IMR-90 (cell line): ENCODE measurements around the gene VIPR2. TPM values are rescaled to one million over a fixed set of nuclear protein-coding genes. Genes with fewer than 3 reads are reported as not detected.

ENCODE experiments used
- ATAC-seq: fragments of 200-7000 bp; cut with Tn5 transposase; 2 replicates; pipeline ENCODE4 v1.9.1; 2020; ENCODE audit warnings: low read depth, mild to moderate bottlenecking, moderate library complexity
- BruUV-seq: library from RNA; stranded (reverse); fragments of 400-500 nt; replicated peaks from 2 replicates; lab custom pipeline; 2021; lab: Mats Ljungman, UMichigan
- CTCF ChIA-PET: fragments of 300-600 bp; formaldehyde crosslinking; extraction: SDS; loops from one replicate; lab custom pipeline; 2021; ENCODE audit warnings: antibody characterized with exemption; lab: Yijun Ruan, JAX
- POLR2A ChIA-PET: fragments of 300-600 bp; sonication (Branson Sonifier 250); formaldehyde crosslinking; loops from one replicate; lab custom pipeline; 2022; ENCODE audit warnings: antibody characterized with exemption; ENCODE audit not compliant: unreplicated experiment; lab: Charles Lee
- DNase-seq: peaks from one replicate; pipeline ENCODE4 v3.0.0; 2013
- H2AFZ ChIP-seq: replicated peaks from 2 replicates; pipeline ENCODE3; 2013; ENCODE audit warnings: low read length, mild to moderate bottlenecking; ENCODE audit not compliant: poor library complexity
- H2AK5ac ChIP-seq: 2 replicates; pipeline ENCODE4 v1.6.1; 2013; ENCODE audit warnings: low read depth, low read length, inconsistent platforms
- H2AK9ac ChIP-seq: replicated peaks from 2 replicates; pipeline ENCODE3; 2013; ENCODE audit warnings: mild to moderate bottlenecking, low read depth, low read length, moderate library complexity; ENCODE audit not compliant: poor library complexity
- H2BK120ac ChIP-seq: 2 replicates; pipeline ENCODE4 v1.6.1; 2013; ENCODE audit warnings: low read depth, low read length, inconsistent platforms
- H2BK15ac ChIP-seq: 3 replicates; pipeline ENCODE4 v1.6.1; 2013; ENCODE audit warnings: low read depth, low read length, inconsistent platforms
- H2BK20ac ChIP-seq: 2 replicates; pipeline ENCODE4 v1.6.1; 2013; ENCODE audit warnings: low read depth, mild to moderate bottlenecking, inconsistent platforms, low read length, moderate library complexity
- H2BK5ac ChIP-seq: 2 replicates; pipeline ENCODE4 v1.6.1; 2013; ENCODE audit warnings: mild to moderate bottlenecking, low read depth, low read length, inconsistent platforms; ENCODE audit not compliant: poor library complexity, severe bottlenecking
- H3K14ac ChIP-seq: replicated peaks from 2 replicates; pipeline ENCODE4 v1.6.1; 2013; ENCODE audit warnings: low read depth, low read length, inconsistent platforms
- H3K18ac ChIP-seq: 2 replicates; pipeline ENCODE4 v1.6.1; 2013; ENCODE audit warnings: low read depth, low read length, control low read depth
- H3K23ac ChIP-seq: 2 replicates; pipeline ENCODE4 v1.6.1; 2013; ENCODE audit warnings: low read depth, low read length, inconsistent platforms
- H3K27ac ChIP-seq: 2 replicates; pipeline ENCODE4 v1.5.1; 2013; ENCODE audit warnings: mild to moderate bottlenecking, control low read depth, low read length; ENCODE audit not compliant: insufficient read depth
- H3K27me3 ChIP-seq: 2 replicates; pipeline ENCODE4 v1.6.1; 2013; ENCODE audit warnings: low read length; ENCODE audit not compliant: control insufficient read depth, insufficient read depth
- H3K36me3 ChIP-seq: 2 replicates; pipeline ENCODE4 v1.6.1; 2013; ENCODE audit warnings: low read length, mixed read lengths; ENCODE audit not compliant: control insufficient read depth, insufficient read depth
- H3K4ac ChIP-seq: 2 replicates; pipeline ENCODE4 v1.6.1; 2013; ENCODE audit warnings: low read depth, low read length, inconsistent platforms
- H3K4me1 ChIP-seq: 2 replicates; pipeline ENCODE4 v1.6.1; 2013; ENCODE audit warnings: low read length, mixed read lengths; ENCODE audit not compliant: control insufficient read depth, insufficient read depth
- H3K4me2 ChIP-seq: 2 replicates; pipeline ENCODE4 v1.6.1; 2013; ENCODE audit warnings: low read depth, mild to moderate bottlenecking, control low read depth, low read length, moderate library complexity
- H3K4me3 ChIP-seq: 2 replicates; pipeline ENCODE4 v1.5.1; 2013; ENCODE audit warnings: low read depth, mild to moderate bottlenecking, control low read depth, low read length, moderate library complexity; ENCODE audit not compliant: insufficient read depth
- H3K56ac ChIP-seq: 2 replicates; pipeline ENCODE4 v1.6.1; 2013; ENCODE audit warnings: low read length, inconsistent platforms; ENCODE audit not compliant: insufficient read depth; ENCODE audit errors: extremely low read depth
- H3K79me1 ChIP-seq, 2 experiments: 2 replicates each; pipeline ENCODE4 v1.6.1; 2013; ENCODE audit warnings: low read length in 2 of 2, inconsistent platforms in 1 of 2, low read depth in 1 of 2
- H3K9ac ChIP-seq: 2 replicates; pipeline ENCODE4 v1.6.1; 2013; ENCODE audit warnings: low read depth, low read length, control low read depth
- H3K9me1 ChIP-seq: 2 replicates; pipeline ENCODE4 v1.6.1; 2013; ENCODE audit warnings: low read length, inconsistent platforms; ENCODE audit not compliant: insufficient read depth
- H3K9me3 ChIP-seq: 2 replicates; pipeline ENCODE4 v1.6.1; 2013; ENCODE audit warnings: low read length; ENCODE audit not compliant: control insufficient read depth, insufficient read depth
- H4K20me1 ChIP-seq: 2 replicates; pipeline ENCODE4 v1.6.1; 2013; ENCODE audit warnings: low read length, inconsistent platforms; ENCODE audit not compliant: insufficient read depth
- H4K5ac ChIP-seq: 2 replicates; pipeline ENCODE4 v1.6.1; 2013; ENCODE audit warnings: mild to moderate bottlenecking, low read depth, low read length, control low read depth
- H4K8ac ChIP-seq, 2 experiments: 2 replicates each; pipeline ENCODE4 v1.6.1; 2013; ENCODE audit warnings: low read depth in 2 of 2, low read length in 2 of 2, control low read depth in 1 of 2, inconsistent platforms in 1 of 2
- H4K91ac ChIP-seq: 2 replicates; pipeline ENCODE4 v1.6.1; 2013; ENCODE audit warnings: low read depth, low read length, inconsistent platforms; ENCODE audit not compliant: insufficient read depth
- BHLHE40 ChIP-seq: fragments of 150-350 bp; IDR thresholded peaks from 2 replicates; pipeline ENCODE4 v1.6.1; 2016; ENCODE audit warnings: mild to moderate bottlenecking, low read depth, low read length
- CEBPB ChIP-seq: IDR thresholded peaks from 2 replicates; pipeline ENCODE4 v1.6.1; 2012; ENCODE audit warnings: low read depth, low read length, improper control_type of control experiment
- CHD1 ChIP-seq: IDR thresholded peaks from 2 replicates; pipeline ENCODE4 v1.6.1; 2012; ENCODE audit warnings: low read depth, low read length, improper control_type of control experiment
- CTCF ChIP-seq: conservative IDR thresholded peaks from 2 replicates; pipeline ENCODE4 v1.5.1; 2012; ENCODE audit warnings: mild to moderate bottlenecking, low read depth, low read length, improper control_type of control experiment
- FOS ChIP-seq: fragments of 150-350 bp; IDR thresholded peaks from 2 replicates; pipeline ENCODE4 v1.6.1; 2016; ENCODE audit warnings: low read depth, low read length
- MAFK ChIP-seq: IDR thresholded peaks from 2 replicates; pipeline ENCODE4 v1.6.1; 2012; ENCODE audit warnings: low read depth, low read length, improper control_type of control experiment
- MAZ ChIP-seq: IDR thresholded peaks from 2 replicates; pipeline ENCODE4 v1.6.1; 2012; ENCODE audit warnings: low read depth, mild to moderate bottlenecking, low read length, improper control_type of control experiment, moderate library complexity, borderline replicate concordance
- MXI1 ChIP-seq: IDR thresholded peaks from 2 replicates; pipeline ENCODE4 v1.6.1; 2012; ENCODE audit warnings: low read depth, mild to moderate bottlenecking, low read length, moderate library complexity, borderline replicate concordance
- NFE2L2 ChIP-seq: fragments of 150-350 bp; IDR thresholded peaks from 2 replicates; pipeline ENCODE4 v1.6.1; 2016; ENCODE audit warnings: low read depth, mild to moderate bottlenecking, low read length
- POLR2A ChIP-seq: IDR thresholded peaks from 2 replicates; pipeline ENCODE4 v1.6.1; 2012; ENCODE audit warnings: mild to moderate bottlenecking, low read depth, low read length
- RAD21 ChIP-seq: IDR thresholded peaks from 2 replicates; pipeline ENCODE4 v1.6.1; 2012; ENCODE audit warnings: low read length, improper control_type of control experiment
- RCOR1 ChIP-seq: IDR thresholded peaks from 2 replicates; pipeline ENCODE4 v1.6.1; 2012; ENCODE audit warnings: mild to moderate bottlenecking, low read length, improper control_type of control experiment; ENCODE audit not compliant: insufficient replicate concordance
- RFX5 ChIP-seq: IDR thresholded peaks from 2 replicates; pipeline ENCODE4 v1.8.0; 2012; ENCODE audit warnings: low read depth, mild to moderate bottlenecking, low read length, moderate library complexity
- SMC3 ChIP-seq: fragments of 150-350 bp; IDR thresholded peaks from 2 replicates; pipeline ENCODE4 v1.6.1; 2016; ENCODE audit warnings: low read depth, mild to moderate bottlenecking, antibody characterized with exemption, low read length, moderate library complexity
- USF2 ChIP-seq: fragments of 150-350 bp; IDR thresholded peaks from 2 replicates; pipeline ENCODE4 v1.6.1; 2017; ENCODE audit warnings: mild to moderate bottlenecking, antibody characterized with exemption, low read length, low read depth
- WGBS, 2 experiments: methylation state at CpG; one replicate each; pipeline versions ENCODE4 v1.1.5 to v1.1.7; 2013; ENCODE audit warnings: missing lambda C conversion rate in 2 of 2; ENCODE audit not compliant: insufficient read length in 1 of 2; ENCODE audit errors: extremely low coverage in 2 of 2; 5-methylcytosine and 5-hydroxymethylcytosine counted together
- dilution Hi-C: fragments of 300-500 bp; cut with HindIII; formaldehyde crosslinking; loops from one replicate; pipeline ENCODE4 v1.14.3; 2018; ENCODE audit warnings: low sequenced_read_pairs; ENCODE audit not compliant: unreplicated experiment
- in situ Hi-C: fragments of 300-500 bp; cut with MboI; formaldehyde crosslinking; loops from 3 replicates; pipeline ENCODE4 v1.14.3; 2019; ENCODE audit warnings: low sequenced_read_pairs, inconsistent platforms, mixed read lengths
- intact Hi-C: fragments of 100-400 bp; cut with micrococcal nuclease; formaldehyde crosslinking; loops from 2 replicates; pipeline ENCODE4 v1.10.0; 2022
- polyA plus RNA-seq, 3 experiments: library from polyadenylated mRNA; depleted of rRNA; stranded (reverse); fragments of >200 nt; gene quantifications; 2 replicates each; pipeline ENCODE4 v1.2.3, GENCODE V29; 2012; ENCODE audit warnings: low replicate concordance in 1 of 3
- total RNA-seq: library from RNA; depleted of rRNA; stranded (reverse); fragments of >200 nt; gene quantifications from 2 replicates; pipeline ENCODE4 v1.2.3, GENCODE V29; 2012
- TF ChIP-seq, protein P1 (sequence below): fragments of 150-350 bp; IDR thresholded peaks from 2 replicates; pipeline ENCODE4 v1.6.1; 2016; ENCODE audit warnings: low read depth, mild to moderate bottlenecking, low read length, moderate library complexity, borderline replicate concordance

VIPR2 gene
- total and polyA plus RNA-seq, 2 of the 4 experiments (the other 2 are of a cell fraction), result not detected

DNA sequence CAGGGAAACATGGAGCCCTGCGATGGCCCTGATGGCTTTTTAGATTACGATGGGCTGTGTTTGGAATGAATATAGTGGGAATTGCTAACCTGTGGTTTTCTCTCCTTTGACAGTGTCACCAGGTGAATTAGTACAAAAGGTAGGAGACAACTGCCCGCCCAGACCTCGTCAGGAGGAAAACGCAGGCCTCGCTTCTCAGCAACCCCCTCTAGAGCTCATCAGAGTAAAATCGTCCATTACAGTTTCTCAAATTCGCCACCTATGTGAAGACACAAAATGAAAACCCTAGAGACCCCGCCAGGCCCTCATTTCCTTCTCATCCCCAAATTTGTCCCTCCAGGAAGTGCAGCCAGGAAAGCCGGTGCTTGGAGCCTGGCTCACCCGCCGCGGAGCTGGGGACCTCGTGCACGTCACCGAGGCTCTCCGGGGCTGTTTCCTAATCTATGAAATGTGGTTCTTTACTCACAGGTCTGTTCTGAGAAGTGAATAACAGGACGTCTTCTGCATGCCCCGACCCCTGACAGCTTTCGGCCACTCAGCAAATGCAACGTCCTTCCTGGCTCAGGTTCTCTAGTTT lies 143.7 kb downstream of the VIPR2 start:
- no peak overlapping the region for H4K91ac ChIP-seq
- no peak overlapping the region for H3K14ac ChIP-seq
- H3K56ac ChIP-seq, result no peak overlapping the region
- no peaks in the 10 kb centered on the region for H3K4me1 ChIP-seq
- H2BK120ac ChIP-seq, result no peak overlapping the region
- no peaks in the 10 kb centered on the region for H3K9me1 ChIP-seq
- no peaks in the 10 kb centered on the region for H3K79me1 ChIP-seq
- no peak overlapping the region for H2BK20ac ChIP-seq
- H3K27me3 ChIP-seq, result peaks cover 3% of the 10 kb centered on the region; the same call in 1 of the 2 replicates
- no peak for DNase-seq
- 64% methylated on average over 11 of the region's 21 CpGs; no CpG with 5 or more reads in 1 of the 2 experiments for WGBS, 2 experiments
- no peak overlapping the region for H4K5ac ChIP-seq
- no peak overlapping the region for H2BK5ac ChIP-seq
- H2AK5ac ChIP-seq, result no peak overlapping the region
- H3K9ac ChIP-seq, result no peak overlapping the region
- dilution Hi-C loops (no loop called here), in situ Hi-C loops (no loop called here), intact Hi-C loops (no loop called here)
- no peak overlapping the region for H3K23ac ChIP-seq
- H4K8ac ChIP-seq, result no peak overlapping the region
- CTCF ChIA-PET, result interaction anchor here (0.7 kb wide), 1 partner anchor 726 kb away, joined by 3 read pairs; no protein-coding TSS in a partner anchor
- H3K4me2 ChIP-seq, result no peak overlapping the region
- BruUV-seq, result no TSS peak
- no peak overlapping the region for H2AK9ac ChIP-seq
- no peak overlapping the region for H3K4ac ChIP-seq
- no peak overlapping the region for H3K4me3 ChIP-seq
- H2AFZ ChIP-seq, result no peak overlapping the region
- no peak for ATAC-seq
- H4K20me1 ChIP-seq, result no peaks in the 10 kb centered on the region
- peaks cover 8% of the 10 kb centered on the region for H3K9me3 ChIP-seq
- H3K36me3 ChIP-seq, result no peaks in the 10 kb centered on the region
- no peak overlapping the region for H2BK15ac ChIP-seq
- TF ChIP-seq CHD1 (no peak), CEBPB (no peak), SMC3 (no peak), MAZ (no peak), NFE2L2 (no peak), MXI1 (no peak), RCOR1 (no peak), RAD21 (no peak), FOS (no peak), BHLHE40 (no peak), CTCF (no peak), RFX5 (no peak), POLR2A (no peak), MAFK (no peak), USF2 (no peak)
- TF ChIP-seq, protein P1, sequence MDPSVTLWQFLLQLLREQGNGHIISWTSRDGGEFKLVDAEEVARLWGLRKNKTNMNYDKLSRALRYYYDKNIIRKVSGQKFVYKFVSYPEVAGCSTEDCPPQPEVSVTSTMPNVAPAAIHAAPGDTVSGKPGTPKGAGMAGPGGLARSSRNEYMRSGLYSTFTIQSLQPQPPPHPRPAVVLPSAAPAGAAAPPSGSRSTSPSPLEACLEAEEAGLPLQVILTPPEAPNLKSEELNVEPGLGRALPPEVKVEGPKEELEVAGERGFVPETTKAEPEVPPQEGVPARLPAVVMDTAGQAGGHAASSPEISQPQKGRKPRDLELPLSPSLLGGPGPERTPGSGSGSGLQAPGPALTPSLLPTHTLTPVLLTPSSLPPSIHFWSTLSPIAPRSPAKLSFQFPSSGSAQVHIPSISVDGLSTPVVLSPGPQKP, result no peak
- H3K27ac ChIP-seq, result no peak overlapping the region
- POLR2A ChIA-PET, result no interaction called here
- H3K18ac ChIP-seq, result no peak overlapping the region
